NOMO-1 treated with dmso at 0.1 percent for 144 hours (cell line): ENCODE measurements around the gene CYP4A11.
"Not testable (repeated sequence)": the region's sequence is repeated elsewhere in the genome, so short reads cannot be mapped to it uniquely, and the experiment has no call there.

Experiments used
- DNase-seq: peaks from one replicate; lab custom pipeline; 2025; ENCODE audit not compliant: unreplicated experiment; lab: John Stamatoyannopoulos, UW

CYP4A11 gene

DNA sequence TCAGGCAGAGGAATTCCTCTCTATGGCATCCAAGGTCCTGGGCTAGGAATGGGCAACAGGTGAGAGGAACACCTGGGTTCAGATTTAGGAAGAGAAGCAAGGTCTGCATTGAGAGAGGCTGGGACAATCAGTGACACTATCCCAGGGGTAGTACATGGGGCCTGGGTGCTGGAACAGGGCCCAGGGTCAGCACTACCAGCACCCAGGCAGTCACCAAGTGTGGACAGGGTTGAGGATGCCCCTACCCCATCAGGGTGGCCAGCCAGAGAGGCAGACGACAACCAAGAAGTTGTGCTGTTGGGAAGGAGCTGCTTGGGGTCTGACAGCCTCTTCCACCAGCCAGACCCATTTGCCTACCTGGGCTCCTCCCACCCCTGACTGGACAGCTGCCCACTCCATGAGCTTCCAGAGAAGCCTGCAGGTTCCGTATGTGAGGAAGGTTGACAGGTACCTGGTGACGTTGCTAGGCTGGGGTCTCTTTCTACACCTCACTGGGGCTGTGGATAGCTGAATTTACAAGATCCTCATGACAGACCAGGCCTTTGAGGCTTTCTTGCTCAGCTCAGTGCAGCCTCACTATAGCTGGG lies 13.9 kb downstream of the CYP4A11 start:
- no peak for DNase-seq

DNA sequence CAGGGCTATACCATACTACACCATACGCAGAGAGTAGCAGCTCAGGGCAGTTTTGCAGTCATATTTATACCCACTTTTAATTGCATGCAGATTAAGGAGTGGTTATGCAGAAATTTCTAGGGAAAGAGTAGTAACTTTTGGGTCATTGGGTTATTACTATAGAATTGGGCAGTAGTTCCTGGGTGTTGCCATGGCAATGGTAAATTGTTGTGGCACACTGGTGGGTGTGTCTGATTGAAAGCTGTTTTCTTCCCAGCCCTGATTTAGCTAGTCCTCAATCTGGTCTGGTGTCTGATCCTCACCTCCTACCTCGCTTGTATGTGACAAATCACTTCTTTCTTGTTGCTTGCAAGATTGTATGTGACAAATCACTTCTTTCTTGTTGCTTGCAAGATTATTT lies 30.5 kb downstream of the CYP4A11 start:
- no peak for DNase-seq

- no peak for DNase-seq
Measured at GRCh38 chr1:46903481-46903880, 37.8 kb downstream of the CYP4A11 start.

DNA sequence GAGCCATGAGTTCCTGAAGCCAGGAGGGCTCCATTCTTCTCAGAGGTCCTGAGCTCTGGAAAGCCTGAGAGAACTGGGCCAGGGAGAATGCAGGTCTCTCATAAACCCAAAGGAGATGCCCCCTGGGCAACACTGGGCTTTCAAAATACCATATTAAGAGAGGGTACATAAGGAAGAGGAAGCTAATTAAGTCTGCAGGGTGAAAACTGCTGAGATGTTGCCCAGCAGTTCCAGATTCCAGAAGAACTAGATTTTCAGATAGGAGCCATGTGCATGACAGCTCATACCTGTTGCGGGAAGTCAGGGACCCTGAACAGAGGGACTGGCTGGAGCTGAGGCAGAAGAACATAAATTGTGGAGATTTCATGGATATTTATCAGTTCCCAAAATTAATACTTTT lies 40.9 kb downstream of the CYP4A11 start:
- no peak for DNase-seq

DNA sequence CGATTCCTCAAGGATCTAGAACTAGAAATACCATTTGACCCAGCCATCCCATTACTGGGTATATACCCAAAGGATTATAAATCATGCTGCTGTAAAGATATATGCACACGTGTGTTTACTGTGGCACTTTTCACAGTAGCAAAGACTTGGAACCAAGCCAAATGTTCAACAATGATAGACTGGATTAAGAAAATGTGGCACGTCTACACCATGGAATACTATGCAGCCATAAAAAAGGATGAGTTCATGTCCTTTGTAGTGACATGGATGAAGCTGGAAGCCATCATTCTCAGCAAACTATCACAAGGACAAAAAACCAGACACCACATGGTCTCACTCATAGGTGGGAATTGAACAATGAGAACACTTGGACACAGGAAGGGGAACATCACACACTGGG lies 59.6 kb downstream of the CYP4A11 start:
- not testable (repeated sequence) for DNase-seq
